HuH-7 (cell line): Measurements from ENCODE around the gene OCA2.

Source experiments
- DNase-seq: peaks from one replicate; pipeline ENCODE4 v3.0.0; 2011; ENCODE audit warnings: low spot score

The OCA2 gene

GRCh38 chr15:27845535-27846369, 253.4 kb downstream of the OCA2 start:
- no peak for DNase-seq

GRCh38 chr15:27844018-27844666, 255.0 kb downstream of the OCA2 start:
- no peak for DNase-seq

GRCh38 chr15:27843146-27843545, 256.0 kb downstream of the OCA2 start:
- no peak for DNase-seq

GRCh38 chr15:27842526-27842925, 256.6 kb downstream of the OCA2 start:
- no peak for DNase-seq

- no peak for DNase-seq
Measured at GRCh38 chr15:27835233-27835939, 263.7 kb downstream of the OCA2 start.

- DNase-seq = no peak
Measured at GRCh38 chr15:27834684-27835083, 264.4 kb downstream of the OCA2 start.

GRCh38 chr15:27833974-27834373, 265.1 kb downstream of the OCA2 start:
- no peak for DNase-seq

- DNase-seq = no peak
Measured at GRCh38 chr15:27833178-27833577, 265.9 kb downstream of the OCA2 start.

- DNase-seq = no peak
Measured at GRCh38 chr15:27832237-27832596, 266.9 kb downstream of the OCA2 start.

GRCh38 chr15:27831384-27832236, 267.5 kb downstream of the OCA2 start:
- DNase-seq = no peak

GRCh38 chr15:27828746-27829145, 270.4 kb downstream of the OCA2 start:
- no peak for DNase-seq

- no peak for DNase-seq
Measured at GRCh38 chr15:27826902-27827714, 272.0 kb downstream of the OCA2 start.

GRCh38 chr15:27826411-27826810, 272.7 kb downstream of the OCA2 start:
- no peak for DNase-seq

- no peak for DNase-seq
Measured at GRCh38 chr15:27824841-27825422, 274.2 kb downstream of the OCA2 start.

- no peak for DNase-seq
Measured at GRCh38 chr15:27821273-27821672, 277.8 kb downstream of the OCA2 start.

- DNase-seq = no peak
Measured at GRCh38 chr15:27820722-27821121, 278.4 kb downstream of the OCA2 start.

GRCh38 chr15:27820232-27820631, 278.9 kb downstream of the OCA2 start:
- DNase-seq = no peak

- no peak for DNase-seq
Measured at GRCh38 chr15:27817258-27817657, 281.9 kb downstream of the OCA2 start.

GRCh38 chr15:27816790-27817189, 282.3 kb downstream of the OCA2 start:
- DNase-seq = no peak

- DNase-seq = no peak
Measured at GRCh38 chr15:27815035-27815434, 284.1 kb downstream of the OCA2 start.

GRCh38 chr15:27813139-27813538, 286.0 kb downstream of the OCA2 start:
- DNase-seq = no peak
